Esophagus muscularis mucosa (tissue), 4 donors: ENCODE data around the gene AFAP1. TPM values are rescaled to one million over a fixed set of nuclear protein-coding genes. Genes with fewer than 3 reads are reported as not detected.

Experiments used
- DNase-seq: peaks from one replicate; pipeline ENCODE4 v3.0.0-alpha.2; 2017; ENCODE audit errors: extremely low spot score
- H3K27ac ChIP-seq, 4 donors: fragments of 200-600 bp; sonication (generic); replicated peaks in 1 of 4; 1 replicate in 3 of 4; 2 replicates in 1 of 4; pipeline ENCODE4 v1.5.1; 2016 to 2019; ENCODE audit warnings: mild to moderate bottlenecking in 1 of 4
- H3K27me3 ChIP-seq, 4 donors: fragments of 200-600 bp; sonication (generic); one replicate each; pipeline versions ENCODE4 v1.5.1 to v1.6.0; 2016 to 2019
- H3K36me3 ChIP-seq, 4 donors: fragments of 200-600 bp; sonication (generic); one replicate each; pipeline ENCODE4 v1.5.1; 2016 to 2019
- H3K4me1 ChIP-seq, 4 donors: fragments of 200-600 bp; sonication (generic); one replicate each; pipeline ENCODE4 v1.5.1; 2016 to 2019
- H3K4me3 ChIP-seq, 4 donors: fragments of 200-600 bp; sonication (generic); 1 replicate in 2 of 4; 2 replicates in 2 of 4; pipeline ENCODE4 v1.5.1; 2016 to 2019; ENCODE audit warnings: mild to moderate bottlenecking in 4 of 4, moderate library complexity in 1 of 4
- H3K9me3 ChIP-seq, 4 donors: fragments of 200-600 bp; sonication (generic); 1 replicate in 3 of 4; 2 replicates in 1 of 4; pipeline ENCODE4 v1.5.1; 2016 to 2019
- CTCF ChIP-seq, 3 experiments: fragments of 200-600 bp in 2 of 3; fragments of 450-650 bp in 1 of 3; sonication (generic) in 2 of 3; IDR thresholded peaks; one replicate each; pipeline ENCODE4 v1.5.1; 2017 to 2019; ENCODE audit warnings: antibody characterized with exemption in 3 of 3, mild to moderate bottlenecking in 2 of 3, moderate library complexity in 1 of 3
- EP300 ChIP-seq: sonication (generic); formaldehyde crosslinking; IDR thresholded peaks from one replicate; pipeline ENCODE4 v1.6.1; 2017; ENCODE audit warnings: antibody characterized with exemption
- POLR2A ChIP-seq: fragments of 450-650 bp; IDR thresholded peaks from one replicate; pipeline ENCODE4 v1.6.1; 2017; ENCODE audit warnings: antibody characterized with exemption, moderate library complexity, mild to moderate bottlenecking, low read depth
- POLR2AphosphoS5 ChIP-seq, 2 donors: sonication (generic); formaldehyde crosslinking; IDR thresholded peaks; one replicate each; pipeline ENCODE4 v1.6.1; 2017; ENCODE audit warnings: antibody characterized with exemption in 2 of 2
- WGBS: methylation state at CpG from one replicate; pipeline ENCODE4 v1.1.5; 2018; 5-methylcytosine and 5-hydroxymethylcytosine counted together
- intact Hi-C: fragments of 100-400 bp; cut with DNase I; formaldehyde crosslinking; loops from one replicate; pipeline ENCODE4 v1.15.1; 2023
- total RNA-seq, 4 donors: library from RNA; depleted of rRNA; stranded (reverse); fragments of >200 nt; gene quantifications; one replicate each; pipeline versions ENCODE4 v1.1.0 to v1.2.1, GENCODE V29; 2016

Gene AFAP1
- total RNA-seq, 4 donors from 2014 or later: 37.8 to 71.3 (median 50.9) TPM

- 24% methylated on average over 4 of the region's 4 CpGs for WGBS
- no peaks in the 10 kb centered on the region for H3K9me3 ChIP-seq
- H3K4me1 ChIP-seq: peaks cover 16 to 71% (median 64%) of the 10 kb centered on the region in 4 donors
- H3K36me3 ChIP-seq: peaks cover 0 to 29% (median 8%) of the 10 kb centered on the region in 4 donors
- TF ChIP-seq POLR2A (no peak), POLR2AphosphoS5 (IDR thresholded peaks at IDR 0.05) (peak; percentile 31 to 40), EP300 (no peak)
- intact Hi-C loops: no loop called here
- no peaks in the 10 kb centered on the region for H3K27me3 ChIP-seq
- DNase-seq: no peak
- peak overlapping the region; percentile 70 to 72 (median 70) for H3K27ac ChIP-seq
- H3K4me3 ChIP-seq: no peak overlapping the region
Measured at GRCh38 chr4:7872264-7872771, 67.3 kb downstream of the AFAP1 start.

- WGBS: 70% methylated on average over 16 of the region's 16 CpGs
- TF ChIP-seq POLR2AphosphoS5 (IDR thresholded peaks at IDR 0.05) (no peak), CTCF (IDR thresholded peaks at IDR 0.05) (no peak), EP300 (no peak), POLR2A (no peak)
- Histone ChIP-seq H3K4me1 (peaks cover 14 to 62% (median 58%) of the 10 kb centered on the region in 4 donors), H3K36me3 (peaks cover 0 to 39% (median 12%) of the 10 kb centered on the region in 4 donors), H3K27ac (peak overlapping the region; percentile 70 to 72 (median 70)), H3K4me3 (no peak overlapping the region), H3K9me3 (no peaks in the 10 kb centered on the region), H3K27me3 (no peaks in the 10 kb centered on the region)
- no peak for DNase-seq
- intact Hi-C loops: no loop called here
Measured at GRCh38 chr4:7871356-7871755, 68.3 kb downstream of the AFAP1 start.

- WGBS: 95% methylated on average over 4 of the region's 4 CpGs
- Histone ChIP-seq H3K27ac (peak overlapping the region; percentile 9 to 71 (median 48)), H3K36me3 (peaks cover 0 to 54% (median 12%) of the 10 kb centered on the region in 4 donors), H3K4me1 (peaks cover 9 to 56% (median 47%) of the 10 kb centered on the region in 4 donors), H3K9me3 (no peaks in the 10 kb centered on the region), H3K4me3 (no peak overlapping the region), H3K27me3 (no peaks in the 10 kb centered on the region)
- TF ChIP-seq POLR2A: no peak
- no peak for TF ChIP-seq POLR2AphosphoS5 (IDR thresholded peaks at IDR 0.05)
- no peak for TF ChIP-seq CTCF (IDR thresholded peaks at IDR 0.05)
- TF ChIP-seq EP300: no peak
- no peak for DNase-seq
- intact Hi-C loops: no loop called here
Measured at GRCh38 chr4:7868892-7869471, 70.7 kb downstream of the AFAP1 start.

GRCh38 chr4:7868436-7868775 is 71.3 kb downstream of the AFAP1 start:
- Histone ChIP-seq H3K9me3 (no peaks in the 10 kb centered on the region), H3K4me3 (no peak overlapping the region), H3K36me3 (peaks cover 0 to 54% (median 12%) of the 10 kb centered on the region in 4 donors), H3K27me3 (no peaks in the 10 kb centered on the region), H3K4me1 (peaks cover 9 to 50% (median 45%) of the 10 kb centered on the region in 4 donors), H3K27ac (peak overlapping the region; percentile 1 to 62 (median 48))
- no peak for DNase-seq
- TF ChIP-seq POLR2A: no peak
- TF ChIP-seq POLR2AphosphoS5 (IDR thresholded peaks at IDR 0.05): no peak
- no peak for TF ChIP-seq EP300
- TF ChIP-seq CTCF (IDR thresholded peaks at IDR 0.05): no peak
- WGBS: 96% methylated on average over 3 of the region's 6 CpGs
- intact Hi-C loops: no loop called here

DNA sequence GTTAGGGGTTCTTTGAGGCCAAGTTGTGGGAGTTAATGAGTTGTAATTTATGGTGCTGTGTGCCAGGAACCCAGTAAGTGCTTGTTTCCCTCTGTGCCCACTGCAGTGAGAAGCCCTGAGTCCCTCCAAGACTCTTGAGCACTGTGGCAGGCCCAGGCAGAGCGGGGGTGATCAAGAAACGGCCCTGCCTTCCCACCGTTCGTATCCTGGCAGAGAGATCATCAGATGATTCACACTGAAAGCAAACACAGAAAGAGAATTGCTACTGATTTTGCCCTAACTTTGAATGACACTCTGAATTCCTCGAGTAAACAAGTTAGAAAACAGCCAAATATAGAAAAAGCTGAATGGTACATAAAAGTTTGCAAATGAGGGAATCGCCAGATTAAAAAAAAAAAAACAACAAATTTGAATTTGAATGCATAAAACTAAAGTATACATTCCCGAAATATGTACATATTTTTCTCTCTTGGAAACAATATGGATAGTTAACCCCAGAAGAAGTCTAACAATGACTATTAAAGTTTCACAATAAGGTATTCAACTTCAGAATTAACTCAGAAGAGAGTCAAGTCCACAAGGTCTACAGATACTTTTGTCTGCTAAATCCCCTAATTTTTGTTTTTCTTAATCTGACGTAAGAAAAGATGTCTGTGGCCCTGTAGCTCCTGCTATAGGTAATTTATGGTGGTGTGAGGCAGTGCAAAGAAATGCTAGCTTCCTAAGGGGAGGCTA is 71.8 kb downstream of the AFAP1 start:
- Histone ChIP-seq H3K36me3 (peaks cover 0 to 54% (median 12%) of the 10 kb centered on the region in 4 donors), H3K9me3 (no peaks in the 10 kb centered on the region), H3K4me3 (no peak overlapping the region), H3K27me3 (no peaks in the 10 kb centered on the region), H3K27ac (peak overlapping the region; percentile 32 to 62 (median 51)), H3K4me1 (peaks cover 9 to 47% (median 46%) of the 10 kb centered on the region in 4 donors)
- TF ChIP-seq EP300: no peak
- TF ChIP-seq POLR2A: no peak
- no peak for TF ChIP-seq CTCF (IDR thresholded peaks at IDR 0.05)
- TF ChIP-seq POLR2AphosphoS5 (IDR thresholded peaks at IDR 0.05): no peak
- DNase-seq: no peak
- 63% methylated on average over 8 of the region's 8 CpGs for whole genome bisulfite sequencing
- intact Hi-C loops: no loop called here
